PC-9 (cell line): ENCODE data around the gene CBX4. TPM values are rescaled to one million over a fixed set of nuclear protein-coding genes. Genes with fewer than 3 reads are reported as not detected.

Experiments used
- BruUV-seq: library from RNA; stranded (reverse); fragments of 400-500 nt; replicated peaks from 2 replicates; lab custom pipeline; 2021; lab: Mats Ljungman, UMichigan
- CTCF ChIA-PET: fragments of 300-600 bp; sonication (Branson Sonifier 250); formaldehyde crosslinking; loops from one replicate; lab custom pipeline; 2022; ENCODE audit warnings: antibody characterized with exemption; lab: Charles Lee
- POLR2A ChIA-PET: fragments of 300-600 bp; sonication (Branson Sonifier 250); formaldehyde crosslinking; loops from one replicate; lab custom pipeline; 2022; ENCODE audit warnings: antibody characterized with exemption; ENCODE audit not compliant: unreplicated experiment; lab: Charles Lee
- DNase-seq, 2 experiments: peaks; one replicate each; pipeline versions ENCODE4 v3.0.0 to v3.0.0-alpha.2; 2015 to 2022; ENCODE audit warnings: mixed read lengths in 1 of 2
- H2AFZ ChIP-seq: fragments of 200-600 bp; sonication (generic); 2 replicates; pipeline ENCODE4 v1.8.1; 2017; ENCODE audit warnings: antibody characterized with exemption
- H3F3A ChIP-seq: fragments of 200-600 bp; sonication (generic); 2 replicates; pipeline ENCODE4 v1.8.1; 2017; ENCODE audit warnings: antibody characterized with exemption, mild to moderate bottlenecking, low read depth; ENCODE audit not compliant: insufficient read depth
- H3K27ac ChIP-seq: fragments of 200-600 bp; sonication (generic); 2 replicates; pipeline ENCODE4 v1.6.1; 2016; ENCODE audit warnings: mixed run types
- H3K27me3 ChIP-seq: fragments of 200-600 bp; sonication (generic); 2 replicates; pipeline ENCODE4 v1.6.1; 2016; ENCODE audit warnings: low read depth, mixed run types; ENCODE audit not compliant: insufficient read depth
- H3K36me3 ChIP-seq: fragments of 200-600 bp; sonication (generic); 2 replicates; pipeline ENCODE4 v1.6.1; 2016; ENCODE audit warnings: low read depth, mixed run types
- H3K4me1 ChIP-seq: fragments of 200-600 bp; sonication (generic); replicated peaks from 2 replicates; pipeline ENCODE4 v1.6.1; 2016; ENCODE audit warnings: mixed run types; ENCODE audit not compliant: insufficient read depth
- H3K4me2 ChIP-seq: fragments of 200-600 bp; sonication (generic); 2 replicates; pipeline ENCODE4 v1.6.1; 2017; ENCODE audit warnings: mixed run types
- H3K4me3 ChIP-seq: fragments of 200-600 bp; sonication (generic); 2 replicates; pipeline ENCODE4 v1.6.1; 2016; ENCODE audit warnings: mixed run types
- H3K79me2 ChIP-seq: fragments of 200-600 bp; sonication (generic); 2 replicates; pipeline ENCODE4 v1.6.1; 2017; ENCODE audit warnings: low read depth, mixed run types
- H3K9me2 ChIP-seq: fragments of 200-600 bp; sonication (generic); 2 replicates; pipeline ENCODE4 v1.8.1; 2017; ENCODE audit warnings: mild to moderate bottlenecking; ENCODE audit not compliant: insufficient read depth
- H3K9me3 ChIP-seq: fragments of 200-600 bp; sonication (generic); 2 replicates; pipeline ENCODE4 v1.8.1; 2016; ENCODE audit warnings: low read depth; ENCODE audit not compliant: insufficient read depth
- H4K20me1 ChIP-seq: fragments of 200-600 bp; sonication (generic); 2 replicates; pipeline ENCODE4 v1.8.1; 2017; ENCODE audit not compliant: insufficient read depth
- CTCF ChIP-seq: fragments of 200-600 bp; sonication (generic); conservative IDR thresholded peaks from 2 replicates; pipeline ENCODE4 v1.6.1; 2017; ENCODE audit warnings: mixed run types, antibody characterized with exemption, mild to moderate bottlenecking, moderate library complexity
- EZH2 ChIP-seq: fragments of 200-600 bp; sonication (generic); IDR thresholded peaks from 2 replicates; pipeline ENCODE4 v1.8.0; 2017; ENCODE audit warnings: antibody characterized with exemption, low read depth
- intact Hi-C: fragments of 100-400 bp; cut with micrococcal nuclease; formaldehyde crosslinking; loops from one replicate; pipeline ENCODE4 v1.10.0; 2022; ENCODE audit not compliant: unreplicated experiment
- total RNA-seq: library from RNA; stranded (reverse); gene quantifications from 2 replicates; pipeline ENCODE4 v1.2.3, GENCODE V29; 2021

CBX4 gene
- total RNA-seq, 1 experiment from 2014 or later: 32.0 TPM

GRCh38 chr17:79821331-79822095 lies 17.7 kb downstream of the CBX4 start:
- intact Hi-C loops: no loop called here
- CTCF ChIA-PET: no interaction called here
- TF ChIP-seq CTCF: no peak
- TF ChIP-seq EZH2: no peak
- Histone ChIP-seq H3K4me1 (no peaks in the 10 kb centered on the region), H4K20me1 (no peaks in the 10 kb centered on the region), H2AFZ (no peak overlapping the region), H3K79me2 (no peaks in the 10 kb centered on the region), H3K27ac (no peak overlapping the region), H3K4me2 (no peak overlapping the region), H3K9me3 (no peaks in the 10 kb centered on the region), H3K36me3 (no peaks in the 10 kb centered on the region), H3K4me3 (no peak overlapping the region), H3F3A (no peaks in the 10 kb centered on the region), H3K27me3 (no peaks in the 10 kb centered on the region), H3K9me2 (no peaks in the 10 kb centered on the region)
- POLR2A ChIA-PET: interaction anchor here (0.7 kb wide), 1 partner anchor 1229 kb away, joined by 30 read pairs; no protein-coding TSS in a partner anchor
- BruUV-seq: no TSS peak
- DNase-seq: no peak

- intact Hi-C loops: no loop called here
- POLR2A ChIA-PET: no interaction called here
- H3K4me3 ChIP-seq: no peak overlapping the region
- CTCF ChIA-PET: no interaction called here
- BruUV-seq: no TSS peak
- no peaks in the 10 kb centered on the region for H4K20me1 ChIP-seq
- no peak for DNase-seq
- no peaks in the 10 kb centered on the region for H3K79me2 ChIP-seq
- H3K27me3 ChIP-seq: no peaks in the 10 kb centered on the region
- H3K27ac ChIP-seq: no peak overlapping the region
- no peaks in the 10 kb centered on the region for H3K36me3 ChIP-seq
- no peak overlapping the region for H3K4me2 ChIP-seq
- no peak overlapping the region for H2AFZ ChIP-seq
- H3F3A ChIP-seq: no peaks in the 10 kb centered on the region
- H3K4me1 ChIP-seq: no peaks in the 10 kb centered on the region
- TF ChIP-seq CTCF: no peak
- H3K9me2 ChIP-seq: no peaks in the 10 kb centered on the region
- no peaks in the 10 kb centered on the region for H3K9me3 ChIP-seq
Measured at GRCh38 chr17:79820959-79821330, 18.3 kb downstream of the CBX4 start.

GRCh38 chr17:79819534-79820276 lies 19.5 kb downstream of the CBX4 start:
- Histone ChIP-seq H2AFZ (no peak overlapping the region), H3K4me1 (0 out of 2 replicates have a peak, but pooled peaks cover 3% of the 10 kb centered on the region), H4K20me1 (no peaks in the 10 kb centered on the region), H3K36me3 (no peaks in the 10 kb centered on the region), H3K9me3 (no peaks in the 10 kb centered on the region), H3K79me2 (no peaks in the 10 kb centered on the region), H3F3A (no peaks in the 10 kb centered on the region), H3K9me2 (no peaks in the 10 kb centered on the region), H3K27me3 (no peaks in the 10 kb centered on the region), H3K4me2 (no peak overlapping the region), H3K27ac (no peak overlapping the region), H3K4me3 (no peak overlapping the region)
- ChIA-PET CTCF (no interaction called here), POLR2A (interaction anchor here (0.6 to 0.7 kb wide), 2 partner anchors 61 to 1590 kb away, joined by 3 read pairs; no protein-coding TSS in a partner anchor)
- no peak for DNase-seq
- intact Hi-C loops: no loop called here
- TF ChIP-seq CTCF: no peak
- no TSS peak for BruUV-seq
